T1000 (cell line): ENCODE measurements around the gene PWP2.
"Not testable (repeated sequence)": the region's sequence is repeated elsewhere in the genome, so short reads cannot be mapped to it uniquely, and the experiment has no call there.

ENCODE experiments used
- DNase-seq: peaks from one replicate; lab custom pipeline; 2025; ENCODE audit warnings: mixed read lengths; lab: John Stamatoyannopoulos, UW

The PWP2 gene

GRCh38 chr21:44107026-44107501 lies at the start of gene PWP2:
PWP2 (plus strand) TSS chr21:44107399; CDS start chr21:44107417, 18 bp downstream.
- not testable (repeated sequence) for DNase-seq

GRCh38 chr21:44057960-44058651 lies 49.1 kb upstream of the PWP2 start:
- no peak for DNase-seq

- no peak for DNase-seq
Measured at GRCh38 chr21:44058652-44058964, 48.6 kb upstream of the PWP2 start.

- DNase-seq: no peak
Measured at GRCh38 chr21:44058981-44059380, 48.2 kb upstream of the PWP2 start.

GRCh38 chr21:44059710-44060109 lies 47.5 kb upstream of the PWP2 start:
- no peak for DNase-seq

GRCh38 chr21:44062380-44062779 lies 44.8 kb upstream of the PWP2 start:
- DNase-seq: no peak

- no peak for DNase-seq
Measured at GRCh38 chr21:44063151-44063912, 43.9 kb upstream of the PWP2 start.

GRCh38 chr21:44064852-44065403 lies 42.3 kb upstream of the PWP2 start:
- DNase-seq: no peak

- no peak for DNase-seq
Measured at GRCh38 chr21:44065428-44065827, 41.8 kb upstream of the PWP2 start.

GRCh38 chr21:44066116-44066515 lies 41.1 kb upstream of the PWP2 start:
- no peak for DNase-seq

GRCh38 chr21:44067011-44067839 lies 40.0 kb upstream of the PWP2 start:
- DNase-seq: no peak

- DNase-seq: no peak
Measured at GRCh38 chr21:44070391-44070790, 36.8 kb upstream of the PWP2 start.

GRCh38 chr21:44071359-44072104 lies 35.7 kb upstream of the PWP2 start:
- no peak for DNase-seq

- no peak for DNase-seq
Measured at GRCh38 chr21:44072111-44072510, 35.1 kb upstream of the PWP2 start.

- no peak for DNase-seq
Measured at GRCh38 chr21:44074315-44074958, 32.8 kb upstream of the PWP2 start.

GRCh38 chr21:44076316-44076715 lies 30.9 kb upstream of the PWP2 start:
- DNase-seq: no peak

- no peak for DNase-seq
Measured at GRCh38 chr21:44078411-44078981, 28.7 kb upstream of the PWP2 start.

- DNase-seq: no peak
Measured at GRCh38 chr21:44079446-44079845, 27.8 kb upstream of the PWP2 start.

- DNase-seq: no peak
Measured at GRCh38 chr21:44079846-44080245, 27.4 kb upstream of the PWP2 start.

- no peak for DNase-seq
Measured at GRCh38 chr21:44082648-44083440, 24.4 kb upstream of the PWP2 start.
